Common myeloid progenitor, CD34-positive (primary cell): ENCODE measurements around the gene ARF1.

ENCODE experiments used
- CTCF ChIA-PET: fragments of 350-600 bp; sonication (Branson Sonifier 250); formaldehyde crosslinking; loops from one replicate; lab custom pipeline; 2021; ENCODE audit warnings: antibody characterized with exemption; lab: Charles Lee
- POLR2A ChIA-PET: fragments of 350-600 bp; sonication (Branson Sonifier 250); formaldehyde crosslinking; loops from one replicate; lab custom pipeline; 2021; ENCODE audit warnings: antibody characterized with exemption; lab: Charles Lee
- DNase-seq, 3 donors: peaks; one replicate each; pipeline versions ENCODE4 v3.0.0 to v3.0.0-alpha.2; 2013
- H3K27ac ChIP-seq, 2 experiments: 1 replicate in 1 of 2; 2 replicates in 1 of 2; pipeline ENCODE4 v1.7.0; 2013; ENCODE audit warnings: inconsistent platforms in 2 of 2, low read length in 2 of 2, mild to moderate bottlenecking in 2 of 2, low read depth in 1 of 2, moderate library complexity in 1 of 2; ENCODE audit not compliant: severe bottlenecking in 2 of 2, insufficient read depth in 1 of 2, poor library complexity in 1 of 2
- H3K27me3 ChIP-seq, 5 experiments: replicated peaks in 2 of 5; 1 replicate in 3 of 5; 2 replicates in 2 of 5; pipeline versions ENCODE4 v1.6.1 to v1.7.0; 2013; ENCODE audit warnings: low read length in 4 of 5, mild to moderate bottlenecking in 2 of 5, moderate library complexity in 2 of 5, inconsistent platforms in 1 of 5; ENCODE audit not compliant: insufficient read depth in 5 of 5, control insufficient read depth in 4 of 5
- H3K36me3 ChIP-seq, 4 experiments: 1 replicate in 2 of 4; 2 replicates in 2 of 4; pipeline versions ENCODE4 v1.6.1 to v1.7.0; 2013; ENCODE audit warnings: low read length in 3 of 4, control low read depth in 1 of 4, mild to moderate bottlenecking in 1 of 4; ENCODE audit not compliant: control insufficient read depth in 4 of 4, insufficient read depth in 4 of 4
- H3K4me1 ChIP-seq, 4 experiments: 1 replicate in 3 of 4; 2 replicates in 1 of 4; pipeline versions ENCODE4 v1.6.1 to v1.7.1; 2013; ENCODE audit warnings: low read length in 3 of 4, mild to moderate bottlenecking in 3 of 4, control low read depth in 1 of 4, inconsistent platforms in 1 of 4, moderate library complexity in 1 of 4; ENCODE audit not compliant: control insufficient read depth in 4 of 4, insufficient read depth in 4 of 4; ENCODE audit errors: control extremely low read depth in 1 of 4
- H3K4me3 ChIP-seq, 7 experiments: 1 replicate in 4 of 7; 2 replicates in 3 of 7; pipeline versions ENCODE4 v1.5.1 to v1.7.0; 2013; ENCODE audit warnings: mild to moderate bottlenecking in 7 of 7, low read length in 6 of 7, moderate library complexity in 6 of 7, inconsistent platforms in 2 of 7, low read depth in 2 of 7, control low read depth in 1 of 7; ENCODE audit not compliant: insufficient read depth in 4 of 7, control insufficient read depth in 1 of 7; ENCODE audit errors: extremely low read depth in 1 of 7
- H3K9me3 ChIP-seq, 5 experiments: 1 replicate in 4 of 5; 2 replicates in 1 of 5; pipeline versions ENCODE4 v1.6.1 to v1.7.1; 2013; ENCODE audit warnings: low read length in 4 of 5, mild to moderate bottlenecking in 2 of 5, inconsistent platforms in 1 of 5, low read depth in 1 of 5, moderate library complexity in 1 of 5; ENCODE audit not compliant: control insufficient read depth in 4 of 5, insufficient read depth in 2 of 5; ENCODE audit errors: control extremely low read depth in 1 of 5
- WGBS: methylation state at CpG from one replicate; pipeline ENCODE4 v1.1.5; 2013; ENCODE audit not compliant: insufficient coverage; 5-methylcytosine and 5-hydroxymethylcytosine counted together

Gene ARF1

DNA sequence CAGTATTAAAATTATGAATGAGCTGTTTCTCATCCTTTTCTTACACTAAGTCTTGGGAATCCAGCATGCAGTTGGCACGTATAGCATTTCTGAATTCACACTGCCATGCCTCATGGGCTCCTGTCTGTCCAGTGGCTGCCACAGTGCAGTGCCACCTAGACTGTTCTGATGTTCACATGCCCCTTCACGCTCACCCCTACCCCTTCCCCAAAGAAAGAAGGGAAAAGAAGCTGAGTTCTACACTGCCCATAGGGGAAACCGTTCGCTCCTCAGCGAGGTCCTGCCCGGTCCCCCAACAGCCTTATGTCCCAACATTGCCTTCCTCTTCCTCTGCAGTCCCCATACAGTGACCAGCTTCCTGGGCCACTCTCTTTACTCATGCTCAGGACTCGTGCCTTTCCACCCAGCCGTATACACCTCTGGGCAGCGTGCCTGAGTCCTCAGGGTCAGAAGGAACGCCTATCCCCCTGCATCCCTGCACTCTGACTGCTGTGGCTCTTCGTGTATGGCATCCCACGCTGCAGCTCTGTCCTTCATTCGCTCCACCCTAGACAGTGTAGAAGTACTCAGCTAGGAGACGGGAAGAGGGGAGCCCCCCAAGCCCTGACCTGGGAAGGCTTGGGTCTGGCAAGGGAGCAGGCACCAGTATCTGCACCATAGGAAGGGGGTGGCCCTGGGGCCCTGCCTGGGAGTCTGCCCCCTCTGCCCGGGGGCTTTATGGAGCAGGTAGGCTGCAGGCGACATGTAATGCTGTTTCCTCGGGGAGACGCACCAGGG lies 24.1 kb upstream of the ARF1 start:
- H3K4me3 ChIP-seq: no peak overlapping the region
- ChIA-PET CTCF (interaction anchor here (2.2 kb wide), 1 partner anchor 54 kb away, joined by 5 read pairs; no protein-coding TSS in a partner anchor), POLR2A (no interaction called here)

DNA sequence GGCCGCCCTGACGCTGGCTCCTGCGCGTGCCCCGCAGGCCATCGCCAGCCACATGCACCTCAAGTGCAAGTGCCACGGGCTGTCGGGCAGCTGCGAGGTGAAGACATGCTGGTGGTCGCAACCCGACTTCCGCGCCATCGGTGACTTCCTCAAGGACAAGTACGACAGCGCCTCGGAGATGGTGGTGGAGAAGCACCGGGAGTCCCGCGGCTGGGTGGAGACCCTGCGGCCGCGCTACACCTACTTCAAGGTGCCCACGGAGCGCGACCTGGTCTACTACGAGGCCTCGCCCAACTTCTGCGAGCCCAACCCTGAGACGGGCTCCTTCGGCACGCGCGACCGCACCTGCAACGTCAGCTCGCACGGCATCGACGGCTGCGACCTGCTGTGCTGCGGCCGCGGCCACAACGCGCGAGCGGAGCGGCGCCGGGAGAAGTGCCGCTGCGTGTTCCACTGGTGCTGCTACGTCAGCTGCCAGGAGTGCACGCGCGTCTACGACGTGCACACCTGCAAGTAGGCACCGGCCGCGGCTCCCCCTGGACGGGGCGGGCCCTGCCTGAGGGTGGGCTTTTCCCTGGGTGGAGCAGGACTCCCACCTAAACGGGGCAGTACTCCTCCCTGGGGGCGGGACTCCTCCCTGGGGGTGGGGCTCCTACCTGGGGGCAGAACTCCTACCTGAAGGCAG lies 23.4 kb upstream of the ARF1 start:
- POLR2A ChIA-PET: no interaction called here
- Histone ChIP-seq H3K4me3 (peak overlapping the region in 2 of 7 experiments; percentile 32 to 62), H3K27me3 (peaks cover 6 to 88% (median 41%) of the 10 kb centered on the region in 5 experiments), H3K36me3 (no peaks in the 10 kb centered on the region), H3K27ac (no peak overlapping the region), H3K4me1 (peaks cover 0 to 21% (median 13%) of the 10 kb centered on the region in 4 experiments), H3K9me3 (peaks cover 0 to 8% (median 0%) of the 10 kb centered on the region in 5 experiments)
- CTCF ChIA-PET: interaction anchor here (2.2 kb wide), 1 partner anchor 55 kb away, joined by 5 read pairs; no protein-coding TSS in a partner anchor
- 10% methylated on average over 66 of the region's 66 CpGs for WGBS
- DNase-seq: peak; percentile 57 to 87 (median 81)

More for the DNA sequence above, 24.1 kb upstream of the ARF1 start:
- Histone ChIP-seq H3K4me1 (peaks cover 0 to 21% (median 13%) of the 10 kb centered on the region in 4 experiments), H3K27ac (no peak overlapping the region), H3K27me3 (peaks cover 6 to 83% (median 41%) of the 10 kb centered on the region in 5 experiments), H3K36me3 (no peaks in the 10 kb centered on the region), H3K9me3 (peaks cover 0 to 11% (median 0%) of the 10 kb centered on the region in 5 experiments)
- no peak for DNase-seq
- 50% methylated on average over 12 of the region's 18 CpGs for WGBS

DNA sequence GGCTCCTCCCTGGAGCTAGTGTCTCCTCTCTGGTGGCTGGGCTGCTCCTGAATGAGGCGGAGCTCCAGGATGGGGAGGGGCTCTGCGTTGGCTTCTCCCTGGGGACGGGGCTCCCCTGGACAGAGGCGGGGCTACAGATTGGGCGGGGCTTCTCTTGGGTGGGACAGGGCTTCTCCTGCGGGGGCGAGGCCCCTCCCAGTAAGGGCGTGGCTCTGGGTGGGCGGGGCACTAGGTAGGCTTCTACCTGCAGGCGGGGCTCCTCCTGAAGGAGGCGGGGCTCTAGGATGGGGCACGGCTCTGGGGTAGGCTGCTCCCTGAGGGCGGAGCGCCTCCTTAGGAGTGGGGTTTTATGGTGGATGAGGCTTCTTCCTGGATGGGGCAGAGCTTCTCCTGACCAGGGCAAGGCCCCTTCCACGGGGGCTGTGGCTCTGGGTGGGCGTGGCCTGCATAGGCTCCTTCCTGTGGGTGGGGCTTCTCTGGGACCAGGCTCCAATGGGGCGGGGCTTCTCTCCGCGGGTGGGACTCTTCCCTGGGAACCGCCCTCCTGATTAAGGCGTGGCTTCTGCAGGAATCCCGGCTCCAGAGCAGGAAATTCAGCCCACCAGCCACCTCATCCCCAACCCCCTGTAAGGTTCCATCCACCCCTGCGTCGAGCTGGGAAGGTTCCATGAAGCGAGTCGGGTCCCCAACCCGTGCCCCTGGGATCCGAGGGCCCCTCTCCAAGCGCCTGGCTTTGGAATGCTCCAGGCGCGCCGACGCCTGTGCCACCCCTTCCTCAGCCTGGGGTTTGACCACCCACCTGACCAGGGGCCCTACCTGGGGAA lies 22.7 kb upstream of the ARF1 start:
- Histone ChIP-seq H3K4me1 (peaks cover 0 to 21% (median 13%) of the 10 kb centered on the region in 4 experiments), H3K4me3 (peak overlapping the region in 4 of 7 experiments; percentile 8 to 62 (median 14)), H3K36me3 (no peaks in the 10 kb centered on the region), H3K27ac (no peak overlapping the region), H3K9me3 (peaks cover 0 to 8% (median 0%) of the 10 kb centered on the region in 5 experiments), H3K27me3 (peaks cover 6 to 85% (median 41%) of the 10 kb centered on the region in 5 experiments)
- DNase-seq: peak; percentile 36 to 45 (median 39)
- WGBS: 4% methylated on average over 25 of the region's 33 CpGs
- ChIA-PET POLR2A (no interaction called here), CTCF (interaction anchor here (1.8 to 2.2 kb wide), 2 partner anchors 56 to 61 kb away, joined by 5 to 7 read pairs; no protein-coding TSS in a partner anchor)

DNA sequence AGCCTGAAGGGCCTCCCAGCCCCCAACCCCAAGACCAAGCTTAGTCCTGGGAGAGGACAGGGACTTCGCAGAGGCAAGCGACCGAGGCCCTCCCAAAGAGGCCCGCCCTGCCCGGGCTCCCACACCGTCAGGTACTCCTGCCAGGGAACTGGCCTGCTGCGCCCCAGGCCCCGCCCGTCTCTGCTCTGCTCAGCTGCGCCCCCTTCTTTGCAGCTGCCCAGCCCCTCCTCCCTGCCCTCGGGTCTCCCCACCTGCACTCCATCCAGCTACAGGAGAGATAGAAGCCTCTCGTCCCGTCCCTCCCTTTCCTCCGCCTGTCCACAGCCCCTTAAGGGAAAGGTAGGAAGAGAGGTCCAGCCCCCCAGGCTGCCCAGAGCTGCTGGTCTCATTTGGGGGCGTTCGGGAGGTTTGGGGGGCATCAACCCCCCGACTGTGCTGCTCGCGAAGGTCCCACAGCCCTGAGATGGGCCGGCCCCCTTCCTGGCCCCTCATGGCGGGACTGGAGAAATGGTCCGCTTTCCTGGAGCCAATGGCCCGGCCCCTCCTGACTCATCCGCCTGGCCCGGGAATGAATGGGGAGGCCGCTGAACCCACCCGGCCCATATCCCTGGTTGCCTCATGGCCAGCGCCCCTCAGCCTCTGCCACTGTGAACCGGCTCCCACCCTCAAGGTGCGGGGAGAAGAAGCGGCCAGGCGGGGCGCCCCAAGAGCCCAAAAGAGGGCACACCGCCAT lies 21.9 kb upstream of the ARF1 start:
- no peak overlapping the region for H3K27ac ChIP-seq
- peaks cover 0 to 21% (median 13%) of the 10 kb centered on the region in 4 experiments for H3K4me1 ChIP-seq
- ChIA-PET CTCF (interaction anchor here (1.8 kb wide), 1 partner anchor 61 kb away, joined by 7 read pairs; no protein-coding TSS in a partner anchor), POLR2A (no interaction called here)
- H3K27me3 ChIP-seq: peaks cover 6 to 83% (median 40%) of the 10 kb centered on the region in 5 experiments
- 6% methylated on average over 27 of the region's 34 CpGs for WGBS
- no peaks in the 10 kb centered on the region for H3K36me3 ChIP-seq
- peak overlapping the region in 3 of 7 experiments; percentile 9 to 62 (median 19) for H3K4me3 ChIP-seq
- H3K9me3 ChIP-seq: peaks cover 0 to 8% (median 0%) of the 10 kb centered on the region in 5 experiments
- peak in 1 of 3 donors; percentile 17 for DNase-seq

DNA sequence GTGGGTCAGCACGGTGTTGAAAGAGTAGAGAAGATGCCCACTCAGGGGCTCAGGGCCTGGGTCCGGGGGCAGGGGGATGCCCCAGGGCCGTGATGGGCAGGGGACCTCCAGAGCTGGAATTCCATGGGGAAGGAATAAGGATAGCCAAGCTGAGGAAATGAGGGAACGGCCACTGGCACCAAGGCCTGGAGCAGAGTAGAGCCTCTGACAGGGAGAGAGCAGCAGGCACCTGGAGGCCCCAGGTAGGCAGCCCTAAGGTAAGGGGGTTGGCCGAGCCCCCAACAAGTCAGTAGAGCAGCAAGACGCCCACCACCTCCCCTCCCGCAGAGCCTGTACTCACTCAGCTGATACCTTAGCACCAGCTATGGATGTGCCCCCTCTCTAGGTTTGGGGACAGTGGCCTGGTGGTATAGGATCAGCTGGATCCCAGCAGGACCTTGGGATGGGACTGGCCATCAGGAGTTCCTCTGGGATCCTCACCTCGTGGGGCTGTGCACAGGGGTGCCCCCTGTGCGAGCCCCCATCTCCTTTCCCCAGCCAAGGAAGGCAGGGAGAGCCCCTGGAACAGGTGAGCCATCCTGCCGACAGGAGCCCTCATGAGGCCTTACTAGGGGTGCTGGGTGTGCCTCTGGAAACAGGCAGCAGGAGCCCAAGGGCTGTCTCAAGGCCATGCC lies 21.0 kb upstream of the ARF1 start:
- POLR2A ChIA-PET: no interaction called here
- H3K27me3 ChIP-seq: peaks cover 3 to 83% (median 37%) of the 10 kb centered on the region in 5 experiments
- no peak for DNase-seq
- H3K4me3 ChIP-seq: no peak overlapping the region
- peaks cover 0 to 8% (median 0%) of the 10 kb centered on the region in 5 experiments for H3K9me3 ChIP-seq
- H3K36me3 ChIP-seq: no peaks in the 10 kb centered on the region
- CTCF ChIA-PET: interaction anchor here (1.8 kb wide), 1 partner anchor 62 kb away, joined by 7 read pairs; no protein-coding TSS in a partner anchor
- H3K4me1 ChIP-seq: peaks cover 0 to 21% (median 13%) of the 10 kb centered on the region in 4 experiments
- no peak overlapping the region for H3K27ac ChIP-seq
- WGBS: 58% methylated on average over 5 of the region's 10 CpGs
